Measurements from ENCODE around the gene DDIT3.

DDIT3 gene

DNA sequence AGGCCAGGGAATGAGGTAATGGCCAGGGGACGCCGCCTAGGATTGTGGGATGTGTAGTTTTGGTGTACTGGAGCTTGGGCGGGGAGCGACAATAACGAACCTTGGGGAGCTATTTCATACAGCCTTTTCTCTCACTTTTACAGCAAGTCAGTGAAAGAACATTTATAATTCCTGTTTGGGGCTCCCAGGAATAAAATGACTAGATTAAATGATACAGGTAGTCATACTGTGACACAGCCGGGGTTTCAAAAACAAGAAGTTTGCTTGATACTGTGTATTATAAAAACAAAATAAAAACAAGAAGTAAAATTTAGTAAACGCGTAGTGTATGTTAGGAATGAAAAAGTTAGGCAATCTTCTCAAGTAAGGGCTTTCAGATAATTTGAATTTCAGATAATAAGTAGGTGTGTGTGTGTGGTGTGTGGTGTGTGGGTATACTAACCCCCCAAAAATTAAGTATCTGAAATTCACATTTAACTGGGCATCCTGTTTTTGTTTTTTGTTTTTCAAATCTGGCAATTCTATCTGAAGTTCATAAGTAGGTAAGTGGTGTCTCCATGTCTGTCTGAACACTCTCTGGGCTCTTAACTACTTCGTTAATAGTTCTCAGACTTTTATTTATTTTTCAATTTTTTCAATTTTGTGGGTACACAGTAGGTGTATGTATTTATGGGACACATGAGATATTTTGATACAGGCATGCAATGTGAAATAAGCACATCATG, 27.1 kb upstream of the DDIT3 start:
- DNase-seq, result no peak

DNA sequence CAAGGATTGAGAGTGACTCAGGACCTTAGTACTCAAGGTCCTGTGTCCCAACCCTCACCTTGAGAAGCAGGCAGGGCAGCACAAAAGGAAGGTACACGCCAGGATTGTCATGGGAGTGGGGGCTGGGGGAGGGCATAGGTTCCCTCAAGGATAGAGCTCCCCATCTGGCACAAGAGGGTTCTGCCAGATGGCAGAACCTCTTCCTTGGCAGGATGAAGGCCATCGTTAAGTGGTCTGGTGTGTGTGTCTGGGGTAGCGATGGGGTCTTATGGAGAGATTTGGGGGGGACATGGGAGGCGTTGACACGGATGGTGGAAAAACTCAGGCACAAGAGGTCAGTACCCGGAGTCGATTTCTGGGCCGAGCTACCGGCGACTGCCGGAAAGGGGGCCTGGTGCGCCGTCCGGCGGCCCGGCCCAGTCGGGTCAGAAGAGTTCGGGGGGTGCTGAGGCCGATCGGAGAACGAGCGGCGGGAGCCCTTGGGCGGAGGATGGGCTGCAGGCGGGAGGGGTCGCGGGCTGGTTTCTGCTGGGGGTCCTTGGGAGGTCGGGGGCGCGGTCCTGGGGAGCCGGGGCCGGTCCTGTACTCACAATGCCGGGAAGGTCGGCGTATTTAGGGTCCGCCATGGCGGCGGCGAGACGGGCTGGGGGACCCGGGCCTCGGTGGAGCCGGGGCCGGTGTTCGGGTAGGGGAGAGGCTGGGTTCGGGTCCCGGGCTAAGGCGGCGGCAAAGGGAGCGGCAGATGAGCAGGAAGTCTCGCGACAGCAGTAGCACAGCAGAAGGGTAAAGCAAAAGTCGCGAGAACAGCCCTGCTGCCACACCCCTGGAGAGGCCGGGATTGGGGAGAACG, 26.3 kb upstream of the DDIT3 start, which contains the start of gene DCTN2:
DCTN2 (minus strand) TSS at position 755 of the 850 bp plus-strand sequence; CDS start at position 626, 129 bp downstream.
- DNase-seq, result peak; percentile 97

DNA sequence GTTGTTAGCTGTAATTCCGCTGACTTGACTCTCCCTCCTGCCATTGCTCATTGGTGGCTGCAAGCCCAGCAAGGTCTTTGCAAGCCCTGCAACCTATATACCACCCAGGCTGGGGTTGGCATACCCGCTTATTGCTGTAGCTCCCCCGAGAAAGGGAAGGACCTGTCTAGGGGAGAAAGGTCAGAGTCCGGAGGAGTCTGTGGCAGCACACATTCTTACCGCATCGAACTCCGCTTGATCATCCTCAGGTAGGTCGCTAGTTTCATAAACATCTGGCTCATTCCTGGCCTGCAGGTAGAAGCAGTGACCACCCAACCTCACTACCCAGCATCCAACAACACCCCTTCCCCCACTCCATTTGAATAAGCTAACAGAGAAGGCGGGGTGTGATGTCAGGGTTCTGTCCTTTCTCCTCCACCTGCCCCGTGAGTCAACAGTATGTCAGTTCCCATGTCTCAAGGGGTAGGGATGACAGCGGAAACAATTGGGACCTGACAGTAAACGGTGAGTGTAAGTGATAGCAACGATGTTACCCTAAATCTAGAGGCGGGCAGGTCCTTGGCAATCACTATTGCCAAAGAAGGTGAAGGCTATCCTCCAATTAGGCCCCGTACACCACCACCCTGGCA, 25.6 kb upstream of the DDIT3 start:
- DNase-seq, result no peak

- no peak for DNase-seq
These were observed 23.3 kb upstream of the DDIT3 start for GRCh38 chr12:57543581-57543980.

DNA sequence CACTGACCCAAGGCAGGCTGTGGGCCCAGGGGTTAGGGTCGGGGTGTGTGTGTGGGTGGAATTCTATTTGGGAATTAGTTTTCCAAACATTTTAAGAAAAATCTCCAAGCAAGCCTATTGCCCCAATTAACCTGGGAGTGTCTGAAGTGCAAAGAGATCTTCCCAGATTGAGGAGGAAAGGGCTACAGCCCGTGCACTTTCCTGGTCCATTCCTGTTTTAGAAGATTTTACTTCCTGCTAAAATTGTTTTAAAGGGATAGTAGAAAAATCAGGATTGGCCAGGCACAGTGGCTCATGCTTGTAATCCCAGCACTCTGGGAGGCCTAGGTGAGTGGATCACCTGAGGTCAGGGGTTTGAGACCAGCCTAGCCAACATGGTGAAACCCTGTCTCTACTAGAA, 21.4 kb upstream of the DDIT3 start:
- DNase-seq, result no peak

- DNase-seq, result peak; percentile 56
These were observed 20.7 kb upstream of the DDIT3 start for GRCh38 chr12:57541001-57541400.

GRCh38 chr12:57539134-57539768, 18.9 kb upstream of the DDIT3 start:
- DNase-seq, result no peak

- no peak for DNase-seq
These were observed 16.3 kb upstream of the DDIT3 start for GRCh38 chr12:57536597-57536942.

DNA sequence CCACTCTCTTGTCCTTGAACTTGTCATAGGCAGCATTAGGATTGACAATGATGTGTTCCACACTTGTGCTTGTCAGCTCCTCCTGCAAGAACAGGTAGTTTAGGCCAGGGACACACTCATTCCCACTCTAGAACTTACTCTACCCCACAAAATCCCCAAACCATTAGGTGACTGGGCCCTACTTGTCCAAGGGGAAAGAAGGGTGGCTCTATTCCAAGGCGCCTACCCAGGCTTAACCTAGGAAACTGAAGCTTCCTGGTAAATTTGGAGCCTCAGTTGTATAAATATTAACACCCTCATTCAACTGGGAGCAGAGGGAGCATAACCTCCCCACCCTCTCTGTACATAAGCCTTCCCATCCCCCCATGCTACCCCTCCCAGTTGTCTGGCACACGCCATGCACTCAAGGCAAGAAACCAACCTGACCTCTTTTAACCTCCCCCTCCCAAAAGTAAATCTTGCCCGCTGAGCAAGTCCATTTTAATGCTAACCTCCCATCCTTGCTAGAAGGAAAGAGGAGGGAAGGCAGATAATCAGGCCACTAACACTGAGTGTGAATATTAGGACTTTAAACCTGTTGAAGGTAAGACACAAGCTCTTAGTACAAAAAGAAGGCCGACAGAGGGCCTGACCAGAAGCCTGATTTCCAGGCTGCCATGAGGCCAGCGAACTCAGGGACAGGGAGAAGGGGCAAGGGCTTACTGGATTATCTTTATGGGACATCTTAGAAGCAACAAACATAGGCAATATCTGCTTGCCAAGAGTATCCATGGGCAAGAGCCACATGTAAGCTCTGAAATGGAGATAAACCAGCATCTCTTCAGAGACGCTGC, 15.7 kb upstream of the DDIT3 start:
- DNase-seq, result no peak

GRCh38 chr12:57534991-57535543, 14.8 kb upstream of the DDIT3 start:
- DNase-seq, result no peak

GRCh38 chr12:57534250-57534649, 13.9 kb upstream of the DDIT3 start:
- DNase-seq, result no peak

DNA sequence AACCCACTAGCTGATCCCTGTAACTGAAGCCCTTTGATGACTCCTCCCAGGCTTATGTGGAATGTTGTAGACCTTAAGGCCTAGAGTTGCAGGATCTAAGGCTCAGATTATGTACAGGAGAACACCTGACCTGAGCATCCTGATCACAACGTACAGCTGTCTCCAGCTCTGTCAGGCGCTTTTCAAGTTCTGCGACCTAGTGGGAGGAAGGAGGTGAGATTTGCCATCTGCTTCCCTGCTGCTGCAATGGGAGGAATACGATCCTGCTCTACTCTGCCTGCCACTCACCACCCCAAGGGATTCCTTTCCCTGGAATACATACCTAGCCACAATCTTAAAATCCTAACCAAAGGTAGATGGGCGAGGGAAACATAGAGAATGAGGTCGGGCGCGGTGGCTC, 12.8 kb upstream of the DDIT3 start:
- no peak for DNase-seq

- DNase-seq, result no peak
These were observed 11.5 kb upstream of the DDIT3 start for GRCh38 chr12:57531836-57532235.

- DNase-seq, result no peak
These were observed 10.3 kb upstream of the DDIT3 start for GRCh38 chr12:57530396-57531142.

- DNase-seq, result no peak
These were observed 9.5 kb upstream of the DDIT3 start for GRCh38 chr12:57529831-57530230.

DNA sequence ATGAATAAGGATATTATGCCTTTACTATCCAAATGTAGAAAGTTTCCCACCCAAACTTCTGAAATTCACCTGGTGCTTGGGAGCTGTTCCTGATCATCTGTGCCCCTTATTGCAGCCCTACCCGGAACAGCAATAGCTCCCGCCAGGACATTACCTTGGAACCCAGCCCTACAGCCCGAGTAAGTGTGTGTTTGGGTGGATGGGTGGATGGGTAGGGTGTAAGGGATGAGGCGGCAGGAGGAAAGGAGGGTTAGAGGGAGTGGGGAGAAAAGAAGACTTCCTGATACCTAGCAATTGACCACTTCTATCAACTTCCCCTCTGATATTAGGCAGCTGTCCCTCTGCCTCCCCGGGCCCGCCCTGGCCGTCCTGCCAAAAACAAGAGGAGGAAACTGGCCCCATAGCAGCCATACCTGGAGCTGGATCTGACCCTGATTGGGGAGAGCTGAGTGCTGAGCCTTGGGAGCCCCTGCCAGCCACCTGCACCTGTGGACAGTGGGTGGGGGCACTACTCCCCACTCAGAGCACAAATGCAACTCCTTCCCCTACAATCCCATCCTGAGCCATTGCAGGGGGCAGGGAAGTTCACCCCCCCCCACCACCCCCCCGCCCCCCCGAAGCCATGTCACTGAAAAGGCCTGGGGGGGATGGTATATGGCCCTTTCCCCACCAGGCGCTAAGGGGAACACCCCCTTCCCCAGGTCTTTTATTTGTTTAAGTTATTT, 8.7 kb upstream of the DDIT3 start:
- DNase-seq, result no peak

DNA sequence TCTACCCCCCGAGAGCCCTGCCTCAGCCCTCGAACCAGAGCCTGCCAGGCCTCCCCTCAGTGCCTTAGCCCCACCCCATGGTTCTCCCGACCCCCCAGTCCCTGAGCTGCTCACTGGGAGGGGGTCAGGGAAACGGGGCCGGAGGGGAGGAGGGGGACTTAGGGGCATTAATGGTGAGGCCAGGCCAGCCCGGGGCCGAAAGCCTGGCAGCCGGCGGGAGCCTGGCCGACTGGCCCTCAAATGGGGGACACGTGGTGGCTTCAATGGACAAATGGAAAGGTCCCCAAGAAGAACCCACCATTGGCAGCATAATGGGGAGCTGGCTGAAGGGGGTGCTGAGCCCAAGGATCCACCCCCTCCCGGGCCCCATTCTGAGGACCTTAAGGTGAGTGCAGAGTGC, 7.9 kb upstream of the DDIT3 start:
- DNase-seq, result no peak

- DNase-seq, result no peak
These were observed 6.9 kb upstream of the DDIT3 start for GRCh38 chr12:57527184-57527583.

- DNase-seq, result no peak
These were observed 6.3 kb upstream of the DDIT3 start for GRCh38 chr12:57526477-57527126.
